A673 (cell line): Measurements from ENCODE around the gene UBE2E1.

ENCODE experiments used
- EZH2 ChIP-seq: fragments of 200-600 bp; sonication (generic); IDR thresholded peaks from 2 replicates; pipeline ENCODE4 v1.6.1; 2017; ENCODE audit warnings: borderline replicate concordance, low read depth, mild to moderate bottlenecking, mixed read lengths, antibody characterized with exemption, low read length; ENCODE audit not compliant: poor library complexity, severe bottlenecking
- TF ChIP-seq, protein P1 (sequence below): fragments of 300-800, 200-600 bp; sonication (generic); conservative IDR thresholded peaks from 2 replicates; pipeline ENCODE4 v1.5.1; 2017; ENCODE audit warnings: low read depth, mild to moderate bottlenecking, antibody characterized with exemption, low read length, moderate library complexity, mixed read lengths

DNA sequence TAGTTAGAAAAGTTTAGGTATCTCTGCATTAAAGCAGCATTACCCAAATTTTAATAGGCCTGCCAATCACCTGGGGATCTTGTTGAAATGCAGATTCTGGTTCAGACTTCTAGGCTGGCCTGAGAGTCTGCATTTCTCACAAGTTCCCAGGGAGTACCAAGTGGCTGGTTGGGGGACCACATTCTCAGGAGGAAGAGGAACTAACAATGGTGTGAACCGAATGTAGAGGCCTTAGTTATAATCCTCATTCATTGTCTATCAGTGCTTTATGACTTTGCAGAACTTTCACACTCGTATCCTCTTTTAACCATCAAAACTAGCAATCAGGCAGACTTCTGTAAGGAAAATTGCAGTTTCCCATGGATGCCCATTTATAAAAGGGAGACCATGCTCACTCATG is 38.2 kb upstream of the UBE2E1 start:
- TF ChIP-seq, protein P1, sequence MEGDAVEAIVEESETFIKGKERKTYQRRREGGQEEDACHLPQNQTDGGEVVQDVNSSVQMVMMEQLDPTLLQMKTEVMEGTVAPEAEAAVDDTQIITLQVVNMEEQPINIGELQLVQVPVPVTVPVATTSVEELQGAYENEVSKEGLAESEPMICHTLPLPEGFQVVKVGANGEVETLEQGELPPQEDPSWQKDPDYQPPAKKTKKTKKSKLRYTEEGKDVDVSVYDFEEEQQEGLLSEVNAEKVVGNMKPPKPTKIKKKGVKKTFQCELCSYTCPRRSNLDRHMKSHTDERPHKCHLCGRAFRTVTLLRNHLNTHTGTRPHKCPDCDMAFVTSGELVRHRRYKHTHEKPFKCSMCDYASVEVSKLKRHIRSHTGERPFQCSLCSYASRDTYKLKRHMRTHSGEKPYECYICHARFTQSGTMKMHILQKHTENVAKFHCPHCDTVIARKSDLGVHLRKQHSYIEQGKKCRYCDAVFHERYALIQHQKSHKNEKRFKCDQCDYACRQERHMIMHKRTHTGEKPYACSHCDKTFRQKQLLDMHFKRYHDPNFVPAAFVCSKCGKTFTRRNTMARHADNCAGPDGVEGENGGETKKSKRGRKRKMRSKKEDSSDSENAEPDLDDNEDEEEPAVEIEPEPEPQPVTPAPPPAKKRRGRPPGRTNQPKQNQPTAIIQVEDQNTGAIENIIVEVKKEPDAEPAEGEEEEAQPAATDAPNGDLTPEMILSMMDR = no peak
- no peak for TF ChIP-seq EZH2
